Neural cell (in vitro differentiated cells): ENCODE results near the gene GCNT4. TPM values are rescaled to one million over a fixed set of nuclear protein-coding genes. Genes with fewer than 3 reads are reported as not detected.

Experiments
- H2AFZ ChIP-seq: fragments of 200-600, 300-800 bp; sonication (generic), shearing (Covaris generic); 2 replicates; pipeline ENCODE4 v1.6.0; 2014; ENCODE audit warnings: low read depth, mild to moderate bottlenecking, antibody characterized with exemption, low read length, moderate library complexity
- H3F3A ChIP-seq: fragments of 200-600 bp; shearing (Covaris generic); 2 replicates; pipeline ENCODE4 v1.6.1; 2016; ENCODE audit warnings: mild to moderate bottlenecking, moderate library complexity, mixed read lengths, antibody characterized with exemption, low read length; ENCODE audit not compliant: insufficient read depth, poor library complexity, severe bottlenecking
- H3K27ac ChIP-seq: fragments of 200-600, 300-800 bp; sonication (generic), shearing (Covaris generic); 2 replicates; pipeline ENCODE4 v1.5.1; 2014; ENCODE audit warnings: mild to moderate bottlenecking, low read length, moderate library complexity
- H3K27me3 ChIP-seq: fragments of 300-800, 200-600 bp; sonication (generic), shearing (Covaris generic); 2 replicates; pipeline ENCODE4 v1.6.0; 2014; ENCODE audit warnings: mild to moderate bottlenecking, low read depth, low read length, moderate library complexity; ENCODE audit not compliant: insufficient read depth
- H3K36me3 ChIP-seq: fragments of 300-800, 200-600 bp; sonication (generic), shearing (Covaris generic); 2 replicates; pipeline ENCODE4 v1.5.1; 2014; ENCODE audit warnings: mild to moderate bottlenecking, antibody characterized with exemption, low read length, moderate library complexity; ENCODE audit not compliant: insufficient read depth
- H3K4me2 ChIP-seq: fragments of 300-800, 200-600 bp; sonication (generic), shearing (Covaris generic); 2 replicates; pipeline ENCODE4 v1.6.0; 2014; ENCODE audit warnings: mild to moderate bottlenecking, low read length
- H3K4me3 ChIP-seq: fragments of 300-800, 200-600 bp; sonication (generic), shearing (Covaris generic); 2 replicates; pipeline ENCODE4 v1.5.1; 2014; ENCODE audit warnings: mild to moderate bottlenecking, low read length, moderate library complexity
- H3K79me2 ChIP-seq: fragments of 200-600 bp; shearing (Covaris generic); replicated peaks from 2 replicates; pipeline ENCODE4 v1.6.0; 2014; ENCODE audit warnings: mild to moderate bottlenecking, low read length, moderate library complexity; ENCODE audit not compliant: insufficient read depth
- H3K9ac ChIP-seq: fragments of 300-800, 200-600 bp; sonication (generic), shearing (Covaris generic); 2 replicates; pipeline ENCODE4 v1.6.1; 2016; ENCODE audit warnings: mild to moderate bottlenecking, low read length, mixed read lengths
- H3K9me2 ChIP-seq: fragments of 200-600 bp; shearing (Covaris generic); 2 replicates; pipeline ENCODE4 v1.6.1; 2016; ENCODE audit warnings: mild to moderate bottlenecking, low read length, mixed read lengths; ENCODE audit not compliant: insufficient read depth
- H3K9me3 ChIP-seq: fragments of 200-600, 300-800 bp; sonication (generic), shearing (Covaris generic); 2 replicates; pipeline ENCODE4 v1.6.1; 2016; ENCODE audit warnings: mild to moderate bottlenecking, mixed run types, low read length, moderate library complexity, mixed read lengths
- H4K20me1 ChIP-seq: fragments of 200-600 bp; shearing (Covaris generic); 2 replicates; pipeline ENCODE4 v1.6.1; 2016; ENCODE audit warnings: mild to moderate bottlenecking, mixed run types; ENCODE audit not compliant: insufficient read depth
- CTCF ChIP-seq: fragments of 450-650 bp; IDR thresholded peaks from 2 replicates; pipeline ENCODE4 v1.5.1; 2014; ENCODE audit warnings: antibody characterized with exemption, mild to moderate bottlenecking, moderate library complexity; ENCODE audit not compliant: poor library complexity, severe bottlenecking
- EP300 ChIP-seq: fragments of 450-650 bp; conservative IDR thresholded peaks from 2 replicates; pipeline ENCODE4 v1.6.1; 2014; ENCODE audit warnings: antibody characterized with exemption, mild to moderate bottlenecking, moderate library complexity; ENCODE audit not compliant: poor library complexity, severe bottlenecking
- EZH2 ChIP-seq: fragments of 200-600, 300-800 bp; shearing (Covaris generic), sonication (generic); IDR thresholded peaks from 2 replicates; pipeline ENCODE4 v1.6.1; 2014; ENCODE audit warnings: antibody characterized with exemption, low read length, borderline replicate concordance, mild to moderate bottlenecking; ENCODE audit not compliant: insufficient read depth, poor library complexity, severe bottlenecking
- MXI1 ChIP-seq: fragments of 450-650 bp; conservative IDR thresholded peaks from 2 replicates; pipeline ENCODE4 v1.6.1; 2014; ENCODE audit warnings: antibody characterized with exemption, mild to moderate bottlenecking; ENCODE audit not compliant: poor library complexity, severe bottlenecking
- POLR2AphosphoS5 ChIP-seq: IDR thresholded peaks from 2 replicates; pipeline ENCODE4 v1.6.1; 2012
- RAD21 ChIP-seq: fragments of 450-650 bp; conservative IDR thresholded peaks from 2 replicates; pipeline ENCODE4 v1.6.1; 2014; ENCODE audit warnings: antibody characterized with exemption, mild to moderate bottlenecking, moderate library complexity
- REST ChIP-seq: IDR thresholded peaks from 2 replicates; pipeline ENCODE4 v1.6.1; 2012; ENCODE audit warnings: borderline replicate concordance
- SMC3 ChIP-seq: fragments of 450-650 bp; conservative IDR thresholded peaks from 2 replicates; pipeline ENCODE4 v1.6.1; 2014; ENCODE audit warnings: antibody characterized with exemption, mild to moderate bottlenecking, moderate library complexity; ENCODE audit not compliant: poor library complexity
- TAF1 ChIP-seq: IDR thresholded peaks from 2 replicates; pipeline ENCODE4 v1.6.1; 2012; ENCODE audit warnings: low read depth
- polyA plus RNA-seq: library from polyadenylated mRNA; depleted of rRNA; stranded (reverse); fragments of >200 nt; gene quantifications from 2 replicates; pipeline ENCODE4 v1.2.3, GENCODE V29; 2014

Gene GCNT4
- polyA plus RNA-seq, 1 donor from 2014 or later, result not detected

GRCh38 chr5:75071100-75071499, 18.7 kb upstream of the GCNT4 start:
- H3F3A ChIP-seq, result no peaks in the 10 kb centered on the region
- no peak for TF ChIP-seq POLR2AphosphoS5
- no peak for TF ChIP-seq MXI1
- TF ChIP-seq TAF1, result no peak
- TF ChIP-seq SMC3, result no peak
- TF ChIP-seq RAD21, result no peak
- TF ChIP-seq EP300, result no peak
- no peak for TF ChIP-seq REST
- no peak for TF ChIP-seq EZH2
- no peak for TF ChIP-seq CTCF
- no peak overlapping the region for H3K27ac ChIP-seq
- no peak overlapping the region for H2AFZ ChIP-seq
- no peaks in the 10 kb centered on the region for H3K36me3 ChIP-seq
- no peak overlapping the region for H3K9ac ChIP-seq
- no peak overlapping the region for H3K4me3 ChIP-seq
- H3K9me2 ChIP-seq, result no peaks in the 10 kb centered on the region
- no peaks in the 10 kb centered on the region for H3K27me3 ChIP-seq
- no peaks in the 10 kb centered on the region for H3K79me2 ChIP-seq
- no peaks in the 10 kb centered on the region for H4K20me1 ChIP-seq
- H3K9me3 ChIP-seq, result no peaks in the 10 kb centered on the region
- H3K4me2 ChIP-seq, result no peak overlapping the region

- TF ChIP-seq REST (no peak), RAD21 (no peak), TAF1 (no peak), MXI1 (no peak), EZH2 (no peak), EP300 (no peak), POLR2AphosphoS5 (no peak), CTCF (no peak), SMC3 (no peak)
- H3F3A ChIP-seq, result no peaks in the 10 kb centered on the region
- H3K27ac ChIP-seq, result no peak overlapping the region
- H3K4me3 ChIP-seq, result no peak overlapping the region
- H3K27me3 ChIP-seq, result no peaks in the 10 kb centered on the region
- H3K36me3 ChIP-seq, result no peaks in the 10 kb centered on the region
- no peaks in the 10 kb centered on the region for H3K9me2 ChIP-seq
- no peaks in the 10 kb centered on the region for H4K20me1 ChIP-seq
- no peak overlapping the region for H3K4me2 ChIP-seq
- no peak overlapping the region for H3K9ac ChIP-seq
- no peaks in the 10 kb centered on the region for H3K79me2 ChIP-seq
- H2AFZ ChIP-seq, result no peak overlapping the region
- H3K9me3 ChIP-seq, result no peaks in the 10 kb centered on the region
Observed at GRCh38 chr5:75067434-75067833, 15.1 kb upstream of the GCNT4 start.
